GM23248 (cell line): ENCODE results near the gene CSNK2A3.

Source experiments
- EZH2 ChIP-seq: fragments of 200-600 bp; sonication (generic); IDR thresholded peaks from 2 replicates; pipeline ENCODE4 v1.6.1; 2018; ENCODE audit warnings: antibody characterized with exemption, mild to moderate bottlenecking; ENCODE audit not compliant: insufficient read depth, poor library complexity, severe bottlenecking
- EZH2phosphoT487 ChIP-seq: fragments of 200-600 bp; sonication (generic); IDR thresholded peaks from 2 replicates; pipeline ENCODE4 v1.6.1; 2018; ENCODE audit warnings: antibody characterized with exemption, moderate library complexity, mild to moderate bottlenecking, low read depth; ENCODE audit not compliant: insufficient read depth

DNA sequence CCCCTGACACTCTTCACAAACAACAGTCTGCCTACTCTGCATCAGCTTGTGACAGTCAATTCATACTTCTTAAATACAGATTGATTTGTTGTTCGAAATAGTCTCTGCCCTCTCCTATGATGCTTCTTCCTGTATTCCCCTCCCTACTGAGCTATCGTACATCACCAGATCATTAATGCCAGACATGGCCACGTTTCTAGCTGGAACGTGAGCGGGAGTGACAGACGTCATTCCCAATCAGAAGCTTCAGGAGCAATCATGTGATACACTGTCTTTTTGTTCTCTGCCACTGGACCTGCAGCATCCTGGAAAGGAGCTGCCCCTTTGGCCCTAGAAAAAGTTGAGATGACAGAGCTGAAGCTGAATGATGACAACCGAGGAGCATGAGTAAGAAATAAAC, 48.5 kb downstream of the CSNK2A3 start:
- TF ChIP-seq EZH2 (no peak), EZH2phosphoT487 (no peak)
